HG02840 (cell line): ENCODE measurements around the gene N4BP2L1.
A peak's percentile ranks its signal among the peaks of the same experiment; 100 is the strongest.

Experiments
- ATAC-seq: cut with Tn5 transposase; IDR thresholded peaks from one replicate; pipeline ENCODE4 v1.9.1; 2021; ENCODE audit warnings: mild to moderate bottlenecking, moderate library complexity, moderate number of reproducible peaks; ENCODE audit not compliant: unreplicated experiment, low FRiP score

The N4BP2L1 gene

DNA sequence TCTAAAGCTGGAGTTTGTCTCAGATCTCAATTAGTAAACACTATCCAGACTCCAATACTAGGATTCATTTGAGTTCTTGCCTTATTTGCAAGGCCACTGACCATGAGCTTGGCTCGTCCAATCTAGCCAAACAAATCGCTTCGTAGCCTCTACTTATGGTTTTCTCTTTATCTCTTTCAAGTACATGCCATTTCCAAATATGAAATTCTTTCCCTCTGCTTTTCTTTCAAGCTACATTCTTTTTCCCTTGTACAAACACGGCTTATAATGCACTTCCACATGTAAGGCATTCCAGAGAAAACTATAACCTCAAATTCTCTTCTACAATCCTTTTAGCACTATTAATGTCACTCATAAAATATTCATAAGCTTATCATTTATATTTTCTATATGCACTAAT, 10.9 kb upstream of the N4BP2L1 start:
- no peak for ATAC-seq

DNA sequence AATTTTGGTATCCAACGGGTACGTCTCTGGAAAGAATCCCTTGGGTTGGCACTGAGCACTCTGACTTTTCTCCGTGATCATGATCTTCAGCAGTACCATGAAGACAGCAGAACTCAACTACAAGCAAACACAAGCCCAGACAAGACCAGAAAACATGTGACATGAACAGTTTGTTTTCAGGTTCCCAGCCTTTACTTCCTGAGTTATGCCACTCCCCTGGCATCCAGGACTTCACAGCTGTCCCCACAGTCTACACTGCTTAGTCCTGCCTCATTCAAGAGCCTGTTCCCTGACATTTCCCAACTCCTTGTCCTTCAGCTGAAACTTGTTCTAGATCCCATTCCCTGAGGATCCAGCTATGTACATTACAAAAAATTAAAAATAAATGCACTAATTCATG, 4.9 kb upstream of the N4BP2L1 start:
- no peak for ATAC-seq

DNA sequence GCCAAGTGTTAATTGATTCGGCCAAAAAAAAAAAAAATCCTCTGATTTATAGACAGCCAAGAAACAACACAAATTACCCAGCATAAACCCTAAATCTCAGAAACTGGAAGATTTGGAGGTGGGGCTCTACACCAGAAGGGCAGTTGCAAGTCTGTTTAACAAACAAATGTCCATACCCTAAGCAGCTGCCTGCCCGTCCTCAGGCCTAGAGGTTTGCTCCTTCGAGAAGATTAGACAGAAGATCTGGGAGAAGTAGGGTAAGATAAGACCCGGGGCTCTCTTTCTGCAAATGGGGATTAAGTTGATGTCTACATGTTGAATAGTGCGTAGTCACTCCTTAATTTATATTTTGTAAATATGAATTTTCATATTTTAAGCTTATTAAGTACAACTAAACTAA, 3.4 kb upstream of the N4BP2L1 start:
- no peak for ATAC-seq

DNA sequence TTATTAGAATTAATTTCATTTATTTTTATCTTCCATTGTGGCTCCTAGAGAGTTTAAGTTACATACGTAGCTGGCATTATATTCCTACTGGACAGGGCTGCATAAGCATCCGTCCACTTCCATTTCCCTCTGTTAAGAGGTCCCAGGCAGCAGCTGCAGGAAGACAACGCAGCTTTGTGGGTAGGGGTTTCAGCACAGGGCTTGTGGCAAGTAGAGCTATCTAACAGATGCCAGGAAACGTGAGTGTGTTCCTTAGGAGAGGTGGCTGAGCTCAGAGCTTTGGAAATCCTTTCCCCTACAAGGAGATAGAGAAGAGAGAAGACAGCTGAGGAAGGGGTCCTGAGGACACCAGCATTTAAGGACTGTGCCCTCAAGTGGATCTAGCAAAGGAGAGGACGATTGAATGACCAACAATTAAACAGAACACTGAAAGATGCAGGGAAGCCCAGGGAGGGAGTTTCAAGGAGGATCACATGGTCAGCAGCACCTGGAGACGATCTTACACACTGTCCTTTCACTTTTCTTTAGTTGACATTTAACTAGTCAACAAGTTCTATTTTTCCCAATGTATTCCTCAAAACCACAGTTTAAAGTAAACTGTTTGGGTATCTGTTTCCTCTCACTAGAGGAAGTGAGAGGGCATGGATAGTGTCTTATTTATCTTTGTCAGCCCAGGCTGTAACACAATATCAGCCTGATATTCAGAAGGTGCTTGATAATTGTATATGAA, 2.3 kb upstream of the N4BP2L1 start:
- ATAC-seq = no peak

DNA sequence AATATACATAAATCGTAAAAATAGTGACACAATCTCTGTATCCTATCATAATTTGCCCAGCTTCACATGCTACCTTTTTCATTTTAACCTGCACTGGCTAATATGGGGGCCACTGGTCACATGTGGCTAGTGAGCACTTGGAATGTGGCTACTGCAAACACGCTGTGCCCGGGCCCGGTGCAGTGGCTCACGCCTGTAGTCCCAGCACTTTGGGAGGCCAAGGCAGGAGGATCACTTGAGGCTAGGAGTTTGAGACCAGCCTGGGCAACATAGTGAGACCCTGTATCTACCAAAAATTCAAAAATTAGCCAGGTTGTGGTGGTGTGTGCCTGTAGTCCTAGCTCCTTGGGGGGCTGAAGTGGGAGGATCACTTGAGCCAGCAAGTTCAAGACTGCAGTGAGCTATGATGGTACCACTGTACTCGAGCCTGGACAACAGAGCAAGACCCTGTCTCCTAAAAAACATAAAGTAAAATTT, 1.5 kb upstream of the N4BP2L1 start:
- ATAC-seq = no peak

DNA sequence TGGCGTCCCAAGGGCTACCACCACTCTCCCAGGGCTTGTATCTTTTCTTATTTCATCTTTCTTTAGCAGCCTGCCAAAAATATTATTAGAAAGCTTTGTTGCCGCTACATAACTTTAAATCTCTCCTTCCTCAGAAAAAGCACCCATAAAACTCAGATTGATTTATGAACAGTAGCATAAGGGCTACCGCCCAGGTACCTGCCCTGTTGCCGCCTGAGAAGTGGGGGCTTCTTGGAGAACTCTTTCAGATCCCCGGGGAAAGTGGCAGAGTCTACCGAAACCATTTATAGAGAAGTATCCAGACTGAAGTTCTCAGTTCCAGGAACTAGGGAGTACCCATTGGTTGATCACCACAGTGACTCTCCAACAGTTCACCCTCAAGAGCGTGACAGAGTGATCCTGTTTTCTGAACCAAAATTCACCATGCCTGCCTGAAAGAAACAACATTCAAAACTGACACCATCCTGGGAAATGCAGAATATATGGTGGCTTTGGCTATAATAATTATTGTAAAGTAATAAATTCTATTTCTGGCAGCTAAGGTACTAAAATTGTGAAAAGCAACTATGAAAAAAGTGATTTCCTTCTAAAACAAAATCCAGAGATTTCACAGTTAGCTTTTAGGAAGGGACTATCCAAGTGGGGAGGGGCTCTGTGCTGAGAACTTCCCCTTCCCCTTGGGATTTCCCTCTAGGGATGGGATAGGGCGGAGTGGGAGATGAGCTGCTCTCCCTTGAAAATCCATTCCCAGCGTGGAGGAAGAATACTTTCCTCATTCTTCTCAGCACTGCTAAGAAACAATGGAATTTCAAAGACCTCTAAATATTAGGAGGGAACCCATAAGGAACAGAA, 877 bp upstream of the N4BP2L1 start:
- no peak for ATAC-seq

DNA sequence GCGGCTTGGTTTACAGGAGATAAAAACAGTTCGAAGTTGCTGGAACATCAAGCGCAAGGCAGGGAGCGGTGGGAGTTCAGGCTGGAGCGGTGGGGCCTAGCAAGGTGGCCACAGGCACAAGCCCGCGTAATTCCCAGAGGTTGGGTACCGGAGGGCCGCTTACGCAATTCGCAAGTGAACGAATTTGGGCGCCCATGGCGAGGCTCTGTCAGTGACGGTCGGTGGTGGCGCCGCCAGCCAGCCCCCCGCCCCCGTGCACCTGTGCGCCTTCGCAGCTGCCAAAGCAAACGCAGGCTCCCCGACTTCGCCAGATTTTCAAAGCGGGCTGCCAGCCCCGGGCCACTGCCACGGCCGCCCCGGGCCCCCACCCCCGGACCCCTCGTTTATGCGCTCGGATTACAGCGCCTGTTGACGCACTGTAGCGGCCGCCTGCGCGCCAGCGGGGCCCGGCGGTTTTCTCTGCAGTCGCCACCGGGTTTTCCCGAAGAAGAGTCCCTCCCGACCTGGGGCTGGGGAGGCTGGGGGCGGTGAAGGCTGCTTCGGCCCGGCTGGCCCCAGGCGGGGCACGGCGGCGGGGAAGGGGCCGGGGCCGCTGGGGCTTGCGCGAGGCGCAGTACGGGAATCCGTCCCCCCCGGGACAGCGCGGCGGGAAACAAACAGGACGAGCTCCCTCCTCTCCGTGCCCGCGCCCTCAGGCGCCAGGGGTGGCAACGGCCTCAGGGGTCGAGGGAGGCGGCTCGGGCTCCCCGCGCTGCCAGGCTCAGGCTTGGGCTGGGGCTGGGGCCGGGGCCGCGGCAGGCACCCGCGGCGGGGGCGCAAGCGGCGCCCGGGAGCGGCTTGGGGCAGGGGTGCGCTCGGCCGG, 709 bp downstream of the N4BP2L1 start:
- peak; percentile 24 for ATAC-seq

DNA sequence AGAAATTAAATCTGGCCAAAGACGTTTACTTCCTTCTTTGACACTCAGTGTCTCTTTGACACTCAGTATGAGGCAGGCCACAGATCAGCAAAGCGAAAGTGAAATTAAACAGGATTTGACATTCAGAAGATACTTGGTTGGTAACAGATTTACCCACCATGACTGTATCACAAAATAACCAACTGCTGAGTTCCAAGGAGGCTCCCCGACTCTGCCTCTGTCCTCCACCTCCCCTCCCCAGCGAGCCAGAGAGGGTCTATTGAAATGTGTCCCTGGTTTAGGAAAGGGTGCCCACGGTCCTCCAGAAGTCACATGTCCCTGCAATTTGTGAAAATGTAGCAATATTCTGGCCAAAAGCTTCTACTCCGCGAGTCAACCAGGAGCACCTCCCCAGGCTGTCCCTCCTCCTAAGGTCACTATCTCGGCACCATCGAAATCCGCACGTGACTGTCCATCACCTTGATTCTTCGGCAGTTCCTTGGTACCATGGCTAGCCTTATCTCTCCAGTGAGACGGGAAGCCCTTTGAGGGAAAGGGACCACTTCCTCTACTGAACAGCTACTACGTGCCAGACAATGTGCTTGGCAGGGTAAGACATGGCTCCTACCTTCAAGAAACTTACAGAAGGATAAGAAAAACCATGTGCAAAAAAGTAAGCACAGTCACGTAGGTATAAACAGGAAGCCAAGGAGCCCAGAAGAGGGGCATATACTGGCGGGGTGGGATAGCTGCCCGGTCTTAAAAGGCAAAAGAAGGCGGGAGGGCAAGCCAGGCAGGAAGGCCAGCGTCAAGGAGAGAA, 1.5 kb downstream of the N4BP2L1 start:
- ATAC-seq = no peak

DNA sequence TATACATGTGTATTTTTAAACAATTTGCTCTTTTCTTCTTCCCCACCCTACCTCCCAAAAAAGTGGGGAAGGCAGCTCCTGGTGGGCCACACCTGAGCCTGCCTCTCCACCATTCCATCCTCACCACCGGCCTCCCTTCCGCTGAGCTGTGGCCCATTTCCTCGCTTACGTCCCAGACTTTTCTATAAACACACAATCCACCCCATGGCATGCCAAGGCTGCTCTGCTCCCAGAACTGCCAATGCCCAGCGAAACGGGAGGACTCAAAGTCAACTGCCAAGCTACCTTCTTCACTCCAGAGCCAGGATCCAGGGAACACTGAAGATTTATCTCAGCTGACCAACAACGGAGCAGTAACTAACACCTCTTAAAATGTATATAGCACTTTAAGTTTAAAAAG, 2.8 kb downstream of the N4BP2L1 start:
- ATAC-seq = no peak

DNA sequence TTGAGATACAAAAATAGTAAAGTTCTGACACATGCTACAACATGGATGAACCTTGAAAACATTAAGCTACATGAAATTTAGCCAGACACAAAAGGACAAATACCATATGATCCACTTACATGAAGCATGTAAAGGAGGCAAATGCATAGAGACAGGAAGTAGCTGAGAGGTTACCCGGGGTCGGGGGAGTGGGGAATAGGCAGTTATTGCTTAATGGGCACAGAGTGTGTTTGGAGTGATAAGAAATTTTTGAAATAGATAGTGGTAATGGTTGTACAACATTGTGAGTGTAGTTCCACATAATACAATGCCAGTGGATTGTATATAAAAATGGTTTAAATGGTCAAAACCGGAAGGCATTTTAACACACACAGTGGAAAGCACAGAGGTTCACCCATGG, 4.3 kb downstream of the N4BP2L1 start:
- no peak for ATAC-seq

DNA sequence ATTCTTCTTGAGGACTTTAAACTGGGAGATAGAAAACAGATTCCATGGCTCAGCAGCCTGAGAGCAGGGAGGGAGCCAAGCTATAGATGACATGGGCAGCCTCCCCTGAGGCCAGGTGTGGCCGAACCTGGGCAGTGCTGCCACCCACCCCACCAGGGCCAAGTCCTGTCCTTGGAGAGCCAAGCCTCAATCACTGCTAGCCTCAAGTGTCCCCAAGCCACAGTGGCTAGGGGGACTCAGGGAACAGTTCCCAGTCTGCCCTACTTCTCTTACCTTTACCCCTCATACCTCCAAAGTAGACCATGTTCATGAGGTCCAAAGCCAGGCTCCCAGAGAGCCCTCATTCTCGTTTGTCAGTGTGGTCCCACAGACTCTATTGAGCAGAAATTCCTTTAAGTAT, 8.1 kb downstream of the N4BP2L1 start:
- ATAC-seq = no peak

DNA sequence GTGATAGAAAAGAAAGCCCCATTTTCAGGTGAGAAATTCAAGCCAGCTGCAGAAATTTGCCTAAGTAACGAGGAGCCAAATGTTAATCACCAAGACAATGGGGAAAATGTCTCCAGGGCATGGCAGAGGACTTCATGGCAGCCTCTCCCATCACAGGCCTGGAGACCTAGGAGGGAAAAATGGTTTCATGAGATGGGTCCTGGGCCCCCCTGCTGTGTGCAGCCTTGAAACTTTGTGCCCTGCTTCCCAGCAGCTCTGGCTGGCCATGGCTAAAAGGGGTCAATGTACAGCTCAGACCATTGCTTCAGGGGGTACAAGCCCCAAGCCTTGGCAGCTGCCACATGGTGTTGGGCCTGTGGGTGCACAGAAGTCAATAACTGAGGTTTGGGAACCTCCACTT, 9.9 kb downstream of the N4BP2L1 start:
- no peak for ATAC-seq

DNA sequence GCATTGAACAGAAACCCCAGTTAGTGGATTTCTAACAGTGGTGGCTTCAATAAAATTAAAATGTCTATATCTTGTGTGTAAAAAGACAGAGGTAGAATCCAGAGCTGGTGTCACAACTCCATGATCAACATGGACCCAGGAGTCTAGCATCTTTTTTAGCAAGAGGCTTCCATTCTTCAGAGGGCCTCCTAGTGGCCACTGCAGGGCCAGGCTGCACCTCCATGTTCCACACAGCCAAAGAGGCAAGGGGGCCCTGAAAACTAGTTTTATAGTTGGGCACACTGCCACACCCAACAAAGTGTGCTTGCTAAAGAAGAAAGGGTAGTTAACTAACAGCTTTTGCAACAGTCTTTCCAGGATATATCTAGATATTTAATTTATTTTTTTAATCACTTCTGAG, 12.9 kb downstream of the N4BP2L1 start:
- ATAC-seq = no peak

DNA sequence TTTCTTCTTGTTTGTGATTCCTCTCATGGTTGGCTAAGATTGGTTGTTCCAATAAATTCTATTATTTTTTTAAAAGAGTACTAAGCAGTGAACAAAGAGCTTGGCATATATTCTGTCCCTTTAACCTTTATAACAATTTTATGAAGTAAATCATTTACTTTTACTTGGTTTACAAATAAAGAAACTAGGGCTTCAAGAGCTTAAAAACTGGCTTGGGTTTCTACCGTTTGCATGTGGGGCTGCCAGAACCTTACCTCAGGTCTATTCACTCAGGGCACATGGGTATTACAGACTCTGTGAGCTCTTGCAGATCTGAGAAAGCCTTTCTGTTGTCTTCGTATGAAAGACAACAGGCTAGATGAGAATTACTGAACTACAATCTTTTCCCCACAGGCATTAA, 13.3 kb downstream of the N4BP2L1 start:
- ATAC-seq = no peak

DNA sequence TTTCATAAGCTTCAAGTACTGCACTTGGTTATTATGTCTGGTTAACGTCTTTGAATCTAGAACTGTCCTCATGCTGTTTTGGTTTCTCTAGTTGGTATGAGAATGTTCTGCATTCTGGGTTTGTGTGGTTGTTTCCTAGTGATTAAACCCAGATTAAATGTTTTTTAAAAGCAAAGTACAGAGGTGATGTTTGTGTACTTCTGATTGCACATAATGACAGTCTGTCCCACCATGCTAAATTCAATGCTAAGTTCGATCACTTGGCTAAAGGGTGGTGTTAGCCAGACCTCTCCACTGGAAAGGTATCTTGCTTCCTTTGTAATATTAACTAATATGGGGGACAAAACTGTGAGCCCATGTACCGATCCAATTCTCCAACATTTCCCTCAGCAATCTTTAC, 14.6 kb downstream of the N4BP2L1 start:
- ATAC-seq = no peak

DNA sequence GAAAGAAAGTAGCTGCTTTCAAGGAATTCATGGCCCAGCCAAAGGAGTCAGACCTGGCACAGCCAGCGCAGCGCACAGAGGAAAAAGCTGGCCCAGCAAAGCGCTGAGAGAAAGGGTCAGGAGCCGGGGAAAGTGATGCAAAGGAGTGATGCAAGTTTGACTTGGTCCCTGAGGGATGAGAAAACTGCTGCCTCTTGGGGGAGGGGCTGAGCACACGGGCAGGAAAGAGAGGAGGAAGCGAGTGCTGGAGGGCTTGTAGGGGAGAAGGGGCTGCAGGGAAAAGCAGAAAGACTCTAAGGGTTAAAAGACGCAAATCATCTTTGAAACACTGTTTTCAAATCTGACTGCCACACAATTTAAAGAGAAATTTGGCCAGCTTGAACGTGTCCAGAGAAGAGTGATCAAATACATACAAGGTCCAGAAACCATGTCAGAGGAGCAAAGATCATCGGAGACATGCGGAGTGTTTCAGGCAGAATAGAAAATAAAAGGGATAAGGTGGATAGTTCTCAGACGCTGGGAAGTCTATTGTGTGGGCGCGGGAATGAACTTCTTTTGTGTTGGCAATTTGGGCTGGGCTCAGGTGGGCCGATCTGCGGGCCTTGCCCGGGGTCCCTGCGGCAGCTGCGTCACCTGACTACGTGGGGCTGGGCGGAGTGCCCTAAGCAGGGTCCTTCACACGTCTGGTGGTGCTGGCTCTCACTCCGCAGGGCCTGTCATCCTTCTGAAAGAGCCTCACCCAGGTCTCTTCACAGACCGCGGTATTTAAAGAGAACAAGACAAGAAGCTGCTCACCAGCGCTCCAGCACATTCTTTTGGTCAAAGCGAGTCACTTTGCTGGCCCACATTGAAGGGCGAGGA, 18.1 kb downstream of the N4BP2L1 start:
- no peak for ATAC-seq

DNA sequence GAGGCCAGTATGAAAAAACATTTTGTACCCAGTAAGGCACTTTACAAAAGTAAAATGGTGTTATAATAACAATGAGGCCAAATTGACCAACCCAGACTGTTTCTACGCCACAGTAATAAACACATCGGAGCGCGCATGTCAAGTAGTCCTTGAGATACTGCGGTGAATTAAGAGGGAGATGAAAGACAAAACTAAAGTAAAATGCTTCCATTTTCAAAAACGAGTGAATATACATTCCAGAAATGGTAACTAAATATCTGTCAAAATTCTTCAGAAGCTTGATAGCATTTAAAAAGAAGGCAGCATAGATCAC, 19.0 kb downstream of the N4BP2L1 start:
- no peak for ATAC-seq

DNA sequence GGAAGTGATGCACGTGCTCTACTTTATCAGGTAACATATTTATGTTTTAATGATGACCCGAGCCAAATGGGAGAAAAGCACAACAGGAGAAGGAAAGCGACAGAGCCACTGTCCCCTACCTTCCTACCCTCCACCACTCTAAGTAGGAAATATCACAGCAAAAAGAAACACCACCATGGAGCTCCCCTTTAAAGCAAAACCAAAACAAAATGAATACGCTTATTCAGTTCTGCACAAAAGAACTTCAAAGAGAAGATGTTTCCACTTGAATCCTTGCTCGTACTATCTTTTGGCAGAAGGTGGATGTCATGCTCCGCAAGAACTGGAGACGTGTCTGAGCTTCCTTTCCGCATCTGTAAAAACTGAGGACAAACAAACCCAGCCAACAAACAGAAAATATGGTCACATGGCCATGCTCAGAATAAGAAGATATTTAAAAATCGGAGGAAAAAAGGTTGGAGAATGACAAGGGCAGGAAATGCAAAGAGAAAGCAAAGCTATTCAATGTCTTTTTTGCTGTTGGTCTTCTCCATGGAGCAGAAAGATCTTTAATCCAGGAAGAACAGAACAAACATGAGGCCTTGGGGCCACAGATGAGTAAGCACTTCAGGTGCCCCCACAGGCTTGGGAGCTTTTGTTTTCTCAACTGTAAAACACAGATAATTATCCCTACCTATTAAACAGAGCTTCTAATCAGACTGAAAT, 19.5 kb downstream of the N4BP2L1 start:
- ATAC-seq = no peak

DNA sequence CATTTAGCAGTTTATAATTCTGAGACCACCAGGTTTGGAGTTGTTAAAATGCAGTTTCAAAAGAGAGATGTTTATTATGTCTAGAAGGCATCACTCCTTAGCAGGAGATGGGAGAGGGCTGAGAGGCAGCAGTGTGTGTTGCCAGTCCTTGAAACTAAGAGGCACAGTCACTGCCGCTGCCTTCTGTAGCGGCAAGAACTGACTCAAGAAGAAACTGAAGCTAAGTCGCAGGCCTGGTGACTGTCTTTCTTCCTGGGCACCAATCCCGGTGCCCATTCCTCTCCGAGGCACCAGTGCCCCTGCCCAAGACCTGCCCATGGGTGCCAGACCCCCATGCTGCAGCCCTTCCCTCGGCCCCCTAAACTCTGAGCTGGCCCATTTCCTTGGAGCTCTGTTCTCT, 20.1 kb downstream of the N4BP2L1 start:
- ATAC-seq = no peak
